ENCODE data around the gene TOMM20L.
A peak's percentile ranks its signal among the peaks of the same experiment; 100 is the strongest.

TOMM20L gene

GRCh38 chr14:58427281-58428117 lies 31.8 kb downstream of the TOMM20L start, which contains the start of the genes KIAA0586 and TIMM9 (continued):
- TF ChIP-seq ZNF274 (IDR thresholded peaks at IDR 0.05; ENCODE audit: low read length) = no peak
- no peak for TF ChIP-seq ZNF274 (tag by site-specific recombination; IDR thresholded peaks at IDR 0.05; ENCODE audit: borderline replicate concordance)
- TF ChIP-seq ZNF585B (tag by site-specific recombination; IDR thresholded peaks at IDR 0.05) = no peak
- TF ChIP-seq RBAK (tag by site-specific recombination; IDR thresholded peaks at IDR 0.05) = 0 out of 2 replicates have a peak, but pooled peaks have one; percentile 25
- TF ChIP-seq ZEB2 (tag by site-specific recombination; IDR thresholded peaks at IDR 0.05) = no peak; the same call in 1 of the 2 replicates
- no peak for TF ChIP-seq ELK4 (IDR thresholded peaks at IDR 0.05; ENCODE audit: borderline replicate concordance, low read depth, low read length)
- TF ChIP-seq ZNF426 (tag by site-specific recombination; IDR thresholded peaks at IDR 0.05) = no peak
- TF ChIP-seq KLF9 (tag by site-specific recombination; IDR thresholded peaks at IDR 0.05; ENCODE audit: low read depth) = peak; percentile 74; the same call in 1 of the 2 replicates
- peak; percentile 58 for TF ChIP-seq ZBTB21 (tag by site-specific recombination; IDR thresholded peaks at IDR 0.05)
- no peak for TF ChIP-seq ZNF792 (tag by site-specific recombination; IDR thresholded peaks at IDR 0.05)
- TF ChIP-seq ZNF571 (tag by site-specific recombination; IDR thresholded peaks at IDR 0.05) = no peak
- no peak for TF ChIP-seq ZNF776 (tag by site-specific recombination; IDR thresholded peaks at IDR 0.05; ENCODE audit: borderline replicate concordance)
- TF ChIP-seq ZNF48 (tag by site-specific recombination; IDR thresholded peaks at IDR 0.05) = no peak
- TF ChIP-seq SALL2 (tag by site-specific recombination; IDR thresholded peaks at IDR 0.05; ENCODE audit: borderline replicate concordance) = 0 out of 2 replicates have a peak, but pooled peaks have one; percentile 48
- 0 out of 2 replicates have a peak, but pooled peaks have one; percentile 24 for TF ChIP-seq ZNF843 (tag by site-specific recombination; IDR thresholded peaks at IDR 0.05)
- peak; percentile 72 for TF ChIP-seq ZNF394 (tag by site-specific recombination; IDR thresholded peaks at IDR 0.05; ENCODE audit: borderline replicate concordance)
- TF ChIP-seq ZNF555 (tag by site-specific recombination; conservative IDR thresholded peaks at IDR 0.05) = no peak
- TF ChIP-seq ZNF169 (tag by site-specific recombination; IDR thresholded peaks at IDR 0.05) = no peak
- no peak for TF ChIP-seq ZNF837 (tag by site-specific recombination; IDR thresholded peaks at IDR 0.05)
- TF ChIP-seq ZBTB6 (tag by site-specific recombination; IDR thresholded peaks at IDR 0.05) = no peak
- no peak for TF ChIP-seq ZNF549 (tag by site-specific recombination; IDR thresholded peaks at IDR 0.05)
- no peak for TF ChIP-seq ZNF23 (tag by site-specific recombination; IDR thresholded peaks at IDR 0.05; ENCODE audit: borderline replicate concordance)
- 0 out of 2 replicates have a peak, but pooled peaks have one; percentile 23 for TF ChIP-seq ZNF404 (tag by site-specific recombination; IDR thresholded peaks at IDR 0.05)
- TF ChIP-seq ZNF324 (tag by site-specific recombination; IDR thresholded peaks at IDR 0.05) = 0 out of 2 replicates have a peak, but pooled peaks have one; percentile 68
- no peak for TF ChIP-seq ZNF140 (tag by site-specific recombination; IDR thresholded peaks at IDR 0.05)
- TF ChIP-seq TSHZ1 (tag by site-specific recombination; IDR thresholded peaks at IDR 0.05; ENCODE audit: borderline replicate concordance) = no peak
- no peak for TF ChIP-seq ZNF473 (tag by site-specific recombination; IDR thresholded peaks at IDR 0.05)
- TF ChIP-seq ZNF416 (tag by site-specific recombination; IDR thresholded peaks at IDR 0.05) = no peak
- TF ChIP-seq ZNF701 (tag by site-specific recombination; IDR thresholded peaks at IDR 0.05) = 0 out of 2 replicates have a peak, but pooled peaks have one; percentile 12
- no peak for TF ChIP-seq ZBTB7A (tag by site-specific recombination; IDR thresholded peaks at IDR 0.05; ENCODE audit: low read depth)
- no peak for TF ChIP-seq ZNF510 (tag by site-specific recombination; IDR thresholded peaks at IDR 0.05; ENCODE audit: insufficient replicate concordance)
- 0 out of 2 replicates have a peak, but pooled peaks have one; percentile 14 for TF ChIP-seq FEZF1 (tag by site-specific recombination; IDR thresholded peaks at IDR 0.05)
- no peak for TF ChIP-seq ZNF747 (tag by site-specific recombination; IDR thresholded peaks at IDR 0.05)
- 0 out of 2 replicates have a peak, but pooled peaks have one; percentile 15 for TF ChIP-seq ZSCAN16 (tag by site-specific recombination; IDR thresholded peaks at IDR 0.05)
